Stimulated activated CD4-positive, alpha-beta T cell treated with anti-CD3 and anti-CD28 coated beads, Interleukin-15, amount 100 ng/mL, for 1 hour (primary cell): ENCODE measurements around the gene SLC25A28.

ENCODE experiments used
- DNase-seq, 2 donors: peaks; one replicate each; pipeline ENCODE4 v3.0.0-alpha.2; 2020; ENCODE audit warnings: low read depth in 1 of 2, low spot score in 1 of 2

Gene SLC25A28, protein sequence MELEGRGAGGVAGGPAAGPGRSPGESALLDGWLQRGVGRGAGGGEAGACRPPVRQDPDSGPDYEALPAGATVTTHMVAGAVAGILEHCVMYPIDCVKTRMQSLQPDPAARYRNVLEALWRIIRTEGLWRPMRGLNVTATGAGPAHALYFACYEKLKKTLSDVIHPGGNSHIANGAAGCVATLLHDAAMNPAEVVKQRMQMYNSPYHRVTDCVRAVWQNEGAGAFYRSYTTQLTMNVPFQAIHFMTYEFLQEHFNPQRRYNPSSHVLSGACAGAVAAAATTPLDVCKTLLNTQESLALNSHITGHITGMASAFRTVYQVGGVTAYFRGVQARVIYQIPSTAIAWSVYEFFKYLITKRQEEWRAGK

DNA sequence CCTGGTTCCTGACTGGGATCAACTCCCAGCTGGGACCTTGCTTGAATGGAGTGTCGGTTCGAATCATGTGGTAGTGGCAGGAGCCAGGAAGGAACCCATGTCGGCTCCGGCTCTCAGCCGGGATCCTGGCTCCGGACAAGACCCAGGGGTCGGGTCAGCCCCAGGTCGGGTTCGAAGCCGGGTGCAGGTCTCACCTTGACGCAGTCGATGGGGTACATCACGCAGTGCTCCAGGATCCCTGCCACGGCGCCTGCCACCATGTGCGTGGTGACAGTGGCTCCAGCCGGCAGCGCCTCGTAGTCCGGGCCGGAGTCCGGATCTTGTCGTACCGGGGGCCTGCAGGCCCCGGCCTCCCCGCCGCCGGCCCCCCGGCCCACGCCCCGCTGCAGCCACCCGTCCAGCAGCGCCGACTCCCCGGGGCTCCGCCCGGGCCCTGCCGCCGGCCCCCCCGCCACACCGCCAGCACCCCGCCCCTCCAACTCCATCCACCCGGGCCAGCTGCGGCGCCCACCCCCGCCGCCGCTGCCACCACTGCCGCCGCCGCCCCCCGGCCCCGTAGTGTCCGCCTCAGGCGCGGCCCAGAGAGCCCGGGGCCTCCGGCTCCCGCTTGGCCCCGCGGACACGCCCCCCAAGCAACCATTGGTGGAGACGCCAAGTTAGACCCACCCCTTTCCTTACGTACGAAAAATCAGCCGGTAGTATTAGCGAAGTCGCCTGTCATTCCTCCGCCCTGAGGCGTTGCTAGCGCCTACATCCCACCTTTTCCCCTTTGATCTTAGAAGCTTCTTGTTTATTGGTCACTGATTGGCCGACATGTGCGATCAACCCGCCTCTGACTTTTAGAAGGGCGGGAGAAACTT lies at the start of gene SLC25A28:
SLC25A28 (minus strand) TSS at position 589 of the 860 bp plus-strand sequence; CDS start at position 485, 104 bp downstream.
- peak in 1 of 2 donors; percentile 81 for DNase-seq

GRCh38 chr10:99667108-99667751 lies 47.0 kb upstream of the SLC25A28 start:
- no peak for DNase-seq

GRCh38 chr10:99665304-99665703 lies 45.1 kb upstream of the SLC25A28 start:
- DNase-seq: no peak

DNA sequence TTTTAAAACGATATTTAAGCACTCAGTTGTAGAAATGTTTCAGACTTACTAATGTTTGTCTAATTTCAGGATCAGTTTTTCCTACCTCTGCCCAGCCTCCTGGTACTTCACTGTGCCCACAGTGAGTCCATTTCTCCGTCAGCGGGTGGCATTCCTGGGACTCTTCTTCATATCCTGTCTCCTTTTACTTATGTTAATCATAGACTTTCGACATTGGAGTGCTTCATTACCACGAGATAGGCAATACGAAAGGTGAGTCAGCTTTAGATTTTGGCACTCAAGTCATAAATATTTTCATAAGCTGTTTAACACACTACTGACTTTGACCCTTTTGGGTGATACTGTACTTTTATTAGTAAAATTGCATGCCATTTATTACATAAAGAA lies 41.1 kb upstream of the SLC25A28 start:
- DNase-seq: no peak

DNA sequence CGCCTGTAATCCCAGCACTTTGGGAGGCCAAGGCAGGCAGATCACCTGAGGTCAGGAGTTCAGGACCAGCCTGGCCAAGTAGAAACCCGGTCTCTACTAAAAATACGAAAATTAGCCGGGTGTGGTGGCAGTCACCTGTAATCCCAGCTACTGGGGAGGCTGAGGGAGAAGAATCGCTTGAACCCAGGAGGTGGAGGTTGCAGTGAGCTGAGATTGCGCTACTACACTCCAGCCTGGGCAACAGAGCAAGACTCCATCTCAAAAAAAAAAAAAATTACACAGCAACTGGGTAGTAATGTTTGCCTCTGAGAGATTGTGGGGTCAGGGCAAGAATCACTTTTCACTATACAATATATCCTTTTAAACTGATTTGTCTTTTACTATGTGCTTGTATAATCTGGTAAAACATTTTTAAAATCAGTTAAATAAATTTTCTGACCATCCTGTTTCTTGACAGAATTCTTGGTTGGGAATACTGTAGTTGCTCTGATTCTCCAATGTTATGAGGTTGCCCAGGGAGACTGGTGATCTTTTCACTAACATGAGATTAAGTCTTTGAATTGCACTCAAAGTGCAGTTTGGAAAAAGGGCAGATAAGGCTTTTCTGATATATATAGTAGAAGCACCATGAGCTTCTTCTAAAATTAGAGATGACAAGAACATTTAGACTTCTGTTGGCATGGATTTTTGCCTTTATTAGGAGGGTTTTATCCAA lies 40.6 kb upstream of the SLC25A28 start:
- DNase-seq: no peak

- no peak for DNase-seq
Observed at GRCh38 chr10:99659868-99660366, 39.7 kb upstream of the SLC25A28 start.

DNA sequence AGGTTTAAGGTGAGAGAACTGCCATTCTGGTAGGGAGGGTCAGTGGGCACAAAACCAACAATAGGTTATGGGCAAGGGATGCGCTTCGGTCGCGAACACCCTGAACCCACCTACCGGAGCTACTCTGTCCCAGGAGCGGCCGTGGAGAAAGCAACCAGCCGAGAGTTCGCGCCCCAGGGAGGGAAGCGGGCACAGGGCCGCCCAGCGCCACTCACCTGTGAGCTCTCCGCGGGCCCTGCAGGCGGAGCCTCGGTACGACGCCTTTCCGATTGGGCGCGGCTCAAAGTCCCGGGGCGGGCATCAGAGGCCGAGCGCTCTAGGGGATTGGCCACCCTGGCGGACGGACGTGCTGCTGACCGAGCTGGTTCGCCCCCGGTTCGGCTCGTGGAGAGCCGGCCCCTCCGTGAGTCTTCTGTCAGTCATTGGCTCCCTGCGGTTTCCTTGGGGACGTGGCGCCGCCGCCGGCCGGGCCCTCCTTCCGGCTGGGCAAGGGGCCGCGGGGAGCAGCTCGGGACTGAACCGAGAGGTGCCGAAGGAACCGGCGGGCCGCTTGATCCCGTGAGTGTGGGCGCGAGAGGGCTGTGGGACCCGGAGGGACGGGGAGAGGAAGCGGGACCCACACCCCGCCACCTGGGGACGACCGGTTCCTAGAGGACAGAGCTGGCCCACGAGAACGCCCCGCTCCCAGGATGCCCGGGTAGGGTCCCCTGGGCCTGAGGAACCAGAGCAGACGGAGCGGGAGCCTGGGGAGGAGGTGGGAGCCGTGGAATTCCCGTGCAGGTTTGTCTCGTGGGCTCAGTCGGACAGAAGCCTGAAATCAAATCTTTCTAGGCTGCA lies 39.0 kb upstream of the SLC25A28 start, which contains the start of gene ENTPD7:
ENTPD7 (plus strand) TSS at position 479 of the 837 bp plus-strand sequence. CDS start 448 bp downstream, outside the sequence.
- DNase-seq: peak; percentile 75 to 82

DNA sequence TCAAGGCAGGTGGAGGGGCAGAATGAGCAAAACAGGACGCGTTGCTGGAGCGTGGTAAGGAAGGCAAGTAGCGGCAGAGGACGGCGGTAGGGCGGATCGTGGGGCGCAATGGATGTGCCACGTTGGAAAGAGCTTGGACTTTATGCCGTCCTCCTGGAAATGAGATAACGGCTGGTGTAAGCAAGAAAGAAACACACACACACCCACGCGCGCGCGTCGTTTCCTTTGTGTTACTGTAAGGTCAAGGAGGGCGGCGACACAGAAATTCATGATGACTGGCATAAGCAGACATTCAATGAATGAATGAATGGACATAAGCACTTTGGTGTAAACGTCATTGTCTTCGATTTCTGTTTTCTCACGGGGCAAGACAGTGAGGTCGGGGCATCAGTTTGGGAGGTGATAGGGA lies 38.4 kb upstream of the SLC25A28 start:
- peak in 1 of 2 donors; percentile 45 for DNase-seq

DNA sequence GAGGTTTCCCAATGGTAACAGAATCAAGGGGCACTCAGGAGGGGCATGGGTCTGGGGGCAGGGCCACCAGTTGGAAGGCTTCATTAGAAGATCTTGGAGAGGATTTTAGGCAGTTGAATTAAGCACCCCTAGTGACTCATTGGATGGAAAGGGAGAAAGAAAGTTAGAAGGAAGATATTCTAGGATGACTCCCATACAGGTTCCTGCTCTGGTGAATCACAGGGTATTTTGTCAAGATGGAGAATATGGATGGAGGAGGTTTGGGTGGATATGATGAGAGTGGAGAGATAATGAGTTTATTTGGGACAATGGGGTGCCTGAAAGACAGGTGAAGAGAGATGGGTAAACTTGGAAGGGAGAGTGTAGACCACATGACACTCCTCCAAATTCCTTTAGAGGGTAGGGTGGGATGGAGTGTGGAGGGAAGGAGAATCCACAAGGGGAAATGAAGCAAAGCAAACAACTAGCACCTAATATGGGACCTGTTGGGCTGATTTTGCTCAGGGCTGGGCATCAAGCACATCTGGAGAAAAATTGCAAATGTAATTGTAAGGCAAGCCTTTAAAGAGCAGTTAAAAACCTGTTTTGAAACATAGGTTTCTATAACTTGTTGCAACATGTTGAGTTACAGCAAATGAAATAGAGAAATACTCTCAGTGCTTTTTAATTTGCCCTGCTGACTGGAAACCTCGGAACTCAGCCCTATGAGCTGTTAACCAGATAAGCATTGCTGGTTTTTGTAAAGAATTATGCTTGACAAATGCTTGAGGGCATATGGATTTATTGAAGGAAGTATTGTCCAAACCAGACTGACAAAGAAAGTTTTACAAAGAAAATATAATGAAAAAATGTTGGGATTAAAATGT lies 36.2 kb upstream of the SLC25A28 start:
- no peak for DNase-seq

DNA sequence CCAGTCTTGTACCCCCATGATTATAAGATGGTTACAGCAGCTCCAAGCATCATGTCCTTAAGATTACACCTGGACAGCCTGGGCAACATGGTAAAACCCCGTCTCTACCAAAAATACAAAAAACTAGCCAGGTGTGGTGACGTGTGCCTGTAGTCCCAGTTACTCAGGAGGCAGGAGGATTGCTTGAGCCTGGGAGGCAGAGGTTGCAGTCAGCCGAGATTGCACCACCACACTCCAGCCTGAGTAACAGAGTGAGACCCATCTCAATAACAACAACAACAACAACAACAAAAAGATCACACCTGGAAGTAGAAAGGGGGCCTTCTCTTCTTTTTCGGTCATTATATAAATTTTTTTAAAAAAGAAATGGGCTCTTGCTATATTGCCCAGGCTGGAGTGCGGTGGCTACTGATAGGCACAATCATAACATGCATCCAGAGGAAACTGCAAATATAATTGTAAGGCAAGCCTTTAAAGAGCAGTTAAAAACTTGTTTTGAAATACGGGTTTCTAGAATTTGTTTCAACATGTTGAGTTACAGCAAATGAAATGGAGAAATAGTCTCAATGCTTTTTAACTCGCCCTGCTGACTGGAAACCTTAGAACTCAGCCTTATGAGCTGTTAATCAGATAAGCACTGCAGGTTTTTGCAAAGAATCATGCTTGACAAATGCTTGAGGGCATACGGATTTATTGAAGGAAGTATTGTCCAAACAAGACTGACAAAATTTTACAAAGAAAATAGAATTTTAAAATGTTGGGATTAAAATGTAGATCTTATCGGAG lies 34.3 kb upstream of the SLC25A28 start:
- DNase-seq: no peak

- DNase-seq: no peak
Observed at GRCh38 chr10:99652800-99653390, 32.7 kb upstream of the SLC25A28 start.

DNA sequence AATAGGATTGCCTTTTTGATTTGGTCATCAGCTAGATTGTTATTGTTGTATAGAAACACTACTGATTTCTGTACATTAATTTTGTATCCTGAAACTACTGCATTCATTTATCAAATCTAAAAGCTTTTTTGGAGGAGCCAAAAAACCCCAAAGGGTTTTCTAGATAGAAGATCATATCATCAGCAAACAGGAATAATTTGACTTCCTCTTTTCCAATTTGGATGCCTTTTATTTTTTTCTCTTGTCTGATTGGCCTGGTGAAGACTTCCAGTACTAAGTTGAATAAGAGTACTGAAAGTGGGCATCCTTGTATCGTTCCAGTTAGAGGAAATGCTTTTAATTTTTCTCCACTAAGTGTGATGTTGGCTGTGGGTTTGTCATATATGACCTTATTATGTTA lies 28.5 kb upstream of the SLC25A28 start:
- DNase-seq: no peak

DNA sequence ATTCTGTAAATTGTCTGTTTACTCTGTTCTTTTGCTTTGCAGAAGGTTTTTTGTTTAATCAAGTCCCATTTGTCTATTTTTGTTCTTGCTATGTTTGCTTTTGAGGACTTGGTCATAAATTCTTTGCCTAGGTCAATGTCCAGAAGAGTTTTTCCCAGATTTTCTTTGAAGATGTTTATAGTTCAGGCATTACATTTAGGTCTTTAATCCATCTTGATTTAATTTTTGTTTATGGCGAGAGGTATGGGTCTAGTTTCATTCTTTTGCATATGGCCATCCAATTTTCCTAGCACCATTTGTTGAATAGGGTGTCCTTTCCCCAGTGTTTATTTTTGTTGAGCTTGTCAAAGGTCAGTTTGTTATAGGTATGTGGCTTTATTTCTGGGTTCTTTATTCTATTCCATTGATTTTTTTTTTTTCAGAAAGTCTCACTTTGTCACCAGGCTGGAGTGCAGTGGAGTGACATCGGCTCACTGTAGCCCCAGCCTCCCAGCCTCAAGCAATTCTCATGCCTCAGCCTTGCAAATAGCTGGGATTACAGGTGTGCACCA lies 27.4 kb upstream of the SLC25A28 start:
- DNase-seq: no peak

DNA sequence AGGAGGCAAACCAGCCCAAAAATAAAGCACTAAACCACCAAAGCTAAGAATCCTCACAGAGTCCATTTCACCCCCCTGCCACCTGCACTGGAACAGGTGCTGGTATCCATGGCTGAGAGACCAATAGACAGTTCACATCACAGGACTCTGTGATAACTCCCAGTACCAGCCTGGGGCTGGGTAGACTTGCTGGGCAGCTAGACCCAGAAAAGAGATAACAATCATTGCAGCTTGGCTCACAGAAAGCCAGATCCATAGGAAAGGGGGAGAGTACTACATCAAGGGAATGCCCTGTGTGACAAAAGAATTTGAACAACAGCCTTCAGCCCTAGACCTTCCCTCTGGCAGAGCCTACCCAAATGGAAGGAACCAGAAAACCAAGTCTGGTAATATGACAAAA lies 13.6 kb upstream of the SLC25A28 start:
- DNase-seq: no peak

- DNase-seq: no peak
Observed at GRCh38 chr10:99631496-99631895, 11.3 kb upstream of the SLC25A28 start.

DNA sequence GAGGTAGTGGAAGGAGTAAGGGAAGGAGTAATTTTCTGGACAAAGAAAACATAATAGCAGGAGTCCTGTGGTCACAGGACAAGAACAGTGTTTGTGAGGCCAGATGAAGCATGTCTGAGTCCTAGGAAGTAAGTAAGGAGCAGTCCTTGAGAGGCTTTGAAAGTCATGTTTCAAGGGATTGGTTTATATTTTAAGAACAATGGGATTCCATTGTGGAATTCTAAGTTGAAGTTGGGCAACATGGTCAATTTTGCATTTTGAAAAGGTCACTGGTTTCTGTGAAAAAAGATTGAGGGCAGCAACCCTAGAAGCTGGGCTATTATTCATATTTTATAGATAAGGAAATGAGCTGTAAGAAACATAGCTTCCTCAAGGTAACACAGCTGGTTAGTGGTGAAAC lies 10.8 kb upstream of the SLC25A28 start:
- DNase-seq: no peak

DNA sequence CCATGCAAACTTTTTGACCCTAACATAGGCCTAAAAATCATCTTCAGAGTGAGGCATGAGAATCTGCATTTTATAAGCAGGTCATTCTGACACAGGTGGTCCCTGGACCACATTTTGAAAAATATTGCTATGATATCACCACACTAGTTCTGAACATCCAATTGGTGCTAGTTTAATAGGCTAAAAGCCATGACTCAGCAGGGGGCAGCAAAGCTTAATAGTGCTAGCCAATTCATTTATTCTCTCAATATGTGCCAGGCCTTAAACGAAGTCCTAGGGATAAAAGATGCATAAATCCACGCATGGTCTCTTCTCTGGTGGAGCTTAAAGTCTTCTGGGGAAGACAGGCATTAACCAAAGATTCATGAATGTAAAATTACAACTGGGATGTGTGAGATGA lies 10.2 kb upstream of the SLC25A28 start:
- DNase-seq: no peak

GRCh38 chr10:99629625-99629978 lies 9.4 kb upstream of the SLC25A28 start:
- DNase-seq: no peak
